CD4-positive, alpha-beta T cell treated with Interleukin-15 for 1 hour (primary cell): ENCODE measurements around the gene TSPEAR.
"Not testable (repeated sequence)": the region's sequence is repeated elsewhere in the genome, so short reads cannot be mapped to it uniquely, and the experiment has no call there.

Experiments
- DNase-seq: peaks from one replicate; pipeline ENCODE4 v3.0.0-alpha.2; 2020

The TSPEAR gene

GRCh38 chr21:44681152-44681551 is 30.2 kb downstream of the TSPEAR start:
- no peak for DNase-seq

GRCh38 chr21:44677881-44678280 is 33.5 kb downstream of the TSPEAR start:
- no peak for DNase-seq

- no peak for DNase-seq
These were observed 39.5 kb downstream of the TSPEAR start for GRCh38 chr21:44671911-44672310.

- no peak for DNase-seq
These were observed 40.5 kb downstream of the TSPEAR start for GRCh38 chr21:44670642-44671432.

GRCh38 chr21:44667612-44668011 is 43.8 kb downstream of the TSPEAR start:
- no peak for DNase-seq

GRCh38 chr21:44666401-44667320 is 44.7 kb downstream of the TSPEAR start, which contains the start of gene KRTAP12-2:
KRTAP12-2 (minus strand) TSS chr21:44666927; CDS start chr21:44666886, 41 bp downstream.
- DNase-seq = no peak

- no peak for DNase-seq
These were observed 46.7 kb downstream of the TSPEAR start for GRCh38 chr21:44664691-44665090.

- DNase-seq = not testable (repeated sequence)
These were observed 49.8 kb downstream of the TSPEAR start for GRCh38 chr21:44661567-44661966.

GRCh38 chr21:44658913-44659595 is 52.3 kb downstream of the TSPEAR start:
- DNase-seq = no peak

- no peak for DNase-seq
These were observed 52.8 kb downstream of the TSPEAR start for GRCh38 chr21:44658541-44658910.

GRCh38 chr21:44657635-44658540 is 53.5 kb downstream of the TSPEAR start, which contains the start of gene KRTAP12-3:
KRTAP12-3 (plus strand) TSS chr21:44657932; CDS start chr21:44657980, 48 bp downstream.
- peak; percentile 65 for DNase-seq

GRCh38 chr21:44656868-44657267 is 54.5 kb downstream of the TSPEAR start:
- no peak for DNase-seq

- DNase-seq = no peak
These were observed 56.7 kb downstream of the TSPEAR start, which contains the start of gene KRTAP12-4 for GRCh38 chr21:44654576-44655175. KRTAP12-4 (minus strand) TSS chr21:44654659; CDS start chr21:44654614, 45 bp downstream.

GRCh38 chr21:44653656-44654575 is 57.5 kb downstream of the TSPEAR start:
- peak; percentile 83 for DNase-seq

- DNase-seq = no peak
These were observed 58.2 kb downstream of the TSPEAR start for GRCh38 chr21:44653123-44653522.

- DNase-seq = no peak
These were observed 60.2 kb downstream of the TSPEAR start for GRCh38 chr21:44650973-44651675.

- DNase-seq = no peak
These were observed 61.0 kb downstream of the TSPEAR start for GRCh38 chr21:44650265-44650972.

- no peak for DNase-seq
These were observed 61.8 kb downstream of the TSPEAR start for GRCh38 chr21:44649521-44650100.
